Islet precursor cell (in vitro differentiated cells): ENCODE results near the gene VMP1.
"Not testable (repeated sequence)": the region's sequence is repeated elsewhere in the genome, so short reads cannot be mapped to it uniquely, and the experiment has no call there.

Experiments used
- DNase-seq: peaks from one replicate; pipeline ENCODE4 v3.0.0-alpha.2; 2018

The VMP1 gene

DNA sequence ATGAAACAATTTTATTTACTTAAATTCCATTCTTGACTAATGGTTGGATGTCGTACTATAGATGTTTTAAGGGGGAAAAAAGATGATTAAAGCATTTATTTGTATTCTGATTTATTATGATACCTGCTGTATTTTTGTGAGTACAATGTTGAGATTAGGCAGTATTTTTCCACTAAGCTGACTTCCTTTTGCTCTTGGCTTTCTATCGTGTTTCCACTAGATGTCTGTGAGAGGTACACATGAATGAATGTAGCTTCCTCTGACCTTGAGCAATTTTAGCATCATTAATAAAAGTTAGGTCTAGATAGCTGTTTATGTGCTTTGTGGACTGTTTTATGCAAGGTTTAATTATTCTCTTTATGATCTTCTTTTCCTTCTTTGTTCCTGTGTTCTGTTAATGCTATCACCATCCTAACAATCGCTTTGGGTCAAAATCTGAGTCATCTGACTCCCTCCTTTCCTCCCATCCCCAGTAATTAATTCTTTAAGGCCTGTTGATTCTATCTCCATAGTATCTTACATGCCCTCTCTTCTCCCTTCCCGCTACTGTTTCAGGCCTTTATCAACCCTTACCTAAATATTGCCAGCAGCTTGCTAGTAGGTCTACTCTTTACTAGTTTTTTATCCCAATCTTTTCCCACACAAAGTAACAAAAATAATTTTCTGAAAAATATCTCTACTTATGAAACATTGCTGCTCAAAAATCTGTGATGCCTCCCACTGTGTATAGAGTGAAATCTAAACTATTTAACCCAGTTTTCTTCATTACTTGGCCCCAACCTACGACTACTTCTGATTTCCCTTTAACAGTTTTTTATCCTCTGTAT lies 76.0 kb downstream of the VMP1 start:
- DNase-seq, result no peak

DNA sequence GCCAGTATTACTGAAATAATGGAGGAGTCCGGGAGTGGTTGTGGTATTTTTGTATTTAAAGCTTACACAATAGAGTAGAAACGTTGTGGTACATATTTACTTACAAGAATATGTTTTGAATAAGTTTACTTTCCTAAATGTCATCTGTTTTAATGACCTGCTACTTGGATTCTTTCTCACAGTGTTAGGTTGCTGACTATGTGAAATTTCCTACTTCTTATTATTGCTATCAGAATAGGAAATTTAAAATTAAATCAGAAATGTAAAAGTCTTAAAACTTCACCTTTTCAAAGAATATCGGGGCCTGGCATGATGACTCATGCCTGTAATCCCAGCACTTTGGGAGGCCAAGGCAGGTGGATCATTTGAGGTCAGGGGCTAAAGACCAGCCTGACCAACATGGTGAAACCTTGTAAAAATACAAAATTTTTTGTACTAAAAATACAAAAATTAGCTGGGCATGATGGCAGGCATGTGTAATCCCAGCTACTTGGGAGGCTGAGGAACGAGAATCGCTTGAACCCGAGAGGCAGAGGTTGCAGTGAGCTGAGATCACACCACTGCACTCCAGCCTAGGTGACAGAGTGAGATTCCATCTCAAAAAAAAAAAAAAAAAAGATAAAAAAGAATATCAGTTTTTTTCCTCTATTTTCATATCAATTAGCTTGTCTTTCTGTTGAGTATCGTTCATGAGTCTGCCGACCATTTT lies 77.8 kb downstream of the VMP1 start:
- no peak for DNase-seq

DNA sequence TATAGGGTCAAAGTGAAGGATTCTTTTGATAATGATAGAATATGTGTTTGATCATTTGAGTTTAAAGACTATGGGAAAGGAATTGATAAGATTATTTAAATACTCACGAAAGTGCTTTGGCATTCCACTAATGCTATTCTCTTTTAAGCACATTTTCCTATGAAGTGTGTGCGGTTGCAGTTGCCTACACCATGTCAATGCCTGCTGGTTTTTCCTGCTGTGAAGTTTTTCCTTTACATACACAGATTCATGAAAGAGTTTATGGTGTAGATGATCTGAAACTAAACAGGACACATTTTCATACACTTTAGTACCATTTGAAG lies 78.7 kb downstream of the VMP1 start:
- DNase-seq, result no peak

DNA sequence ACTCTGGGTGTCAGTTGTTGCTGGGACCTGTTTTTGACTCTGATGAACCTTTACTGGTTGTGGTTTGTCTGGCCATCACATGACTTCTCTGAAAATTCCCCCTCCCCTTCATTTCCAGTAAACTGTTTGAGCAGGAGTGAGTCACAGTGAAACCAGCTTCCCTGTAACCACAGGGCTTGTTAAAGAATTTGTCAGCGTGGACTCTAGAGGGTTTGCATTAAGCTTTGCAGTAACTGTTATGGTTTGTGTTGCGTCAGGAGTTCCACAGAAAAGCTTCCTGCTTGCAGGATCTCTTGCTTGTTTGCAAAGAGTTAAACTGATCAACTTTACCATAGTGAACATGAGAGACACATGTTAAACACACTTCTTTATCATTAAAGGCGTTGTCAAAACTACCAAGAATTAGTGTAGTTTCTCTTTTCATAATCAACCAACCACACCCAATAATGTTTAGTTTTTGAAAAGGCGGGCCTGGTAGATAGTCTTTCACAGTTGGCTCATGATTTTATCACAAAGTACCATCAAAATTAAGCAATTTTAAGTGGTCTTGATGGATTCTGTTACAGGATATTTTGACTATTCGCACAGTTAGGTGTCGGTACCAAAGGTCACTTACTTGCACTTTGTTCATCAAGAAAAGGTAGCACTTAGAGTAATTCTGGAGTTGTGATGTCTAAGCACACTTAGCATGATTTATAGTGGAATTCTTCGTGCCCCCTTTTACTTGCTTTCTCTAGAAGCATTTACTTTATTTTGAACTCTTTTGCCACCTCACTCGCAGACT lies 79.3 kb downstream of the VMP1 start:
- peak; percentile 98 for DNase-seq

DNA sequence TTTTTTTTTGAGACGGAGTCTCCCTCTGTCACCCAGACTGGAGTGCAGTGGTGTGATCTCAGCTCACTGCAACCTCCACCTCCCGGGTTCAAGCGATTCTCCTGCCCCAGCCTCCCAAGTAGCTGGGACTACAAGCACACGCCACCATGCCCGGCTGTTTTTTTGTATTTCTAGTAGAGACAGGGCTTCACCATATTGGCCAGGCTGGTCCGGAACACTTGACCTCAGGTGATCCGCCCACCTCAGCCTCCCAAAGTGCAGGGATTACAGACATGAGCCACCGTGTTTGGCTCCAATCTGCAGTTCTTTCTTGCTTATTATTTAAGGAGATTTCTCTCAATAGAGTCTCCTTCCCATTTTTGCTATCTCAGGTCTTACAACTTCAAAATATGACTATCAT lies 82.4 kb downstream of the VMP1 start:
- DNase-seq, result not testable (repeated sequence)

GRCh38 chr17:59790418-59790817 lies 83.0 kb downstream of the VMP1 start:
- DNase-seq, result not testable (repeated sequence)

GRCh38 chr17:59790910-59791309 lies 83.5 kb downstream of the VMP1 start:
- DNase-seq, result no peak

GRCh38 chr17:59791603-59792457 lies 84.4 kb downstream of the VMP1 start:
- no peak for DNase-seq

- not testable (repeated sequence) for DNase-seq
Measured at GRCh38 chr17:59792458-59792823, 85.0 kb downstream of the VMP1 start.

DNA sequence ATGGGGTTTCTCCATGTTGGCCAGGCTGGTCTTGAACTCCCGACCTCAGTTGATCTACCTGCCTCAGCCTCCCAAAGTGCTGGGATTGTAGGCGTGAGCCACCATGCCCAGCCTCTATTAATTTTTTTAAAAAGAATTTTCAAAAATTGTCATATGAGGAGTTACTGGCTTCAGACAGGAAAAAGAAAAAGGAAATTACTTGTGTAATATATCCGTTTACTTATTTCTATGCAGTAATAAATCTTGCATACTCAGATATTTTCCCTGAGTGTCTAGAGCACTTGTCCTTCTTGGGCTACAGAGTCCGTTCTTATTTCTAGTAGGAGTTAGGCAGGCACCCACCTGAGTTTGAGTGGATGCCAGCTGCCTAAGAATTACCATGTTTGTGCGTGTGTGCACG lies 85.8 kb downstream of the VMP1 start:
- no peak for DNase-seq

- DNase-seq, result no peak
Measured at GRCh38 chr17:59796138-59796537, 88.7 kb downstream of the VMP1 start.

DNA sequence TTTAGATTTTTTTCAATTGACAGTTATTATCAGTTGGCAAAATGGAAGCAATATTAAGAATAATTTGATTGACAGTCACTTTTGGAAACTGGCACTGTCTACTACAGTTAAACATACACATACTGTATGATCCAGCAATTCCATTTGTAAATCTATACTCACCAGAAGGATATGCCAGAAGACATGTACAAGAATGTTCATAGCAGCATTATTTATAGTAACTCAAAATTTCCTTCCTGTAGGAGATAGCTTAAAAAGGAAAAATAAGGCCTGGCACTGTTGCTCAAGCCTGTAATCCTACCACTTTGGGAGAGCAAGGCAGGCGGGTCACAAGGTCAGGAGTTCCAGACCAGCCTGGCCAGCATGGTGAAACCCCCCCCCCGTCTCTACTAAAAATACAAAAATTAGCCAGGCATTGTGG lies 89.3 kb downstream of the VMP1 start:
- DNase-seq, result no peak

DNA sequence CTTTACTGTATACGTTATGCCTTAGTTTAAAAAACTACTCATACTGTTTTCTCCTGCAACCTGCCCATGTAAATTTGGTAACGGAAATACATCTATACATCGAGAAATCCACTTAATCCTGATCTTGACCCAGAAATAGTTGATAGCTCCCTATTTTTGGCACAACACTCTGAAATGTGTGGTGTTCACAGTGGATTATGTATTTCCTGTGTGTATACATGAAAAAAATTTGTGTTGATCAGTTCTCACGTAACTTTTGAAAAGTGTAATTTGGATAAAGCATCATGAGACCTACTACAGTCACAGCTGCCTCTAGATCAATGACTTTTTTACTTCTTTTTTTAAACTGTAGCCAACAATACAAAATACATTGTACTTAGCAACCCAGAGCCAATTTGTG lies 90.7 kb downstream of the VMP1 start:
- no peak for DNase-seq

DNA sequence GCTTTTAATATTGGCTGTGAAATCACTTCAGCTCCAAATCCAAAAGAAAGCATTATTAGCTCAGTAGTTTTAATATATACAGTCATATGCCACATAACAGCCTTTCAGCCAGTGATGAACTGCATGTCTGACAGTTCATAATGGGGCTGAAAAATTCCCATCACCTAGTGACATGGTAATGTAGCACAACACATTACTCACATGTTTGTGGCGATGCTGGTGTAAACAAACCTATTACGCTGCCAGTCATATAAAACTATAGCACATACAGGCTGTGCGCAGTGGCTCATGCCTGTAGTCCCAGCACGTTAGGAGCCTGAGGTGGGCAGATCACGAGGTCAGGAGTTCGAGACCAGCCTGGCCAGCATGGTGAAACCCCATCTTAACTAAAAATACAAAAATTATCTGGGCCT lies 93.1 kb downstream of the VMP1 start:
- no peak for DNase-seq

DNA sequence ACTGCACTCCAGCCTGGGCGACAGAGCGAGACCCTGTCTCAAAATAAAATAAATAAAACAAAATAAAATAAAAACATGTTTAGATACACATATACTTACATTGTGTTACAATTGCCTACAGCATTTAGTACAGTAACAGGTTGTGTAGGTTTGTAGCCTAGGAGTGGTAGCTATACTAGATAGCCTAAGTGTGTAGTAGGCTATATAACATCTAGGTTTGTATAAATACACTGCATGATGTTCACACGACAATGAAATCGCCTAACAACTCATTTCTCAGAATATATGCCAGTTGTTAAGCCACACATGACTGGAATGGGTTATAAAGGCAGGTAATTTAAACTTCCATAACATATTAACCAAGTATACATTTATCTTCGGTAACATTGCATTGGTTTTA lies 94.7 kb downstream of the VMP1 start:
- no peak for DNase-seq

- no peak for DNase-seq
Measured at GRCh38 chr17:59804901-59805465, 97.5 kb downstream of the VMP1 start.

GRCh38 chr17:59806322-59806721 lies 98.9 kb downstream of the VMP1 start:
- DNase-seq, result not testable (repeated sequence)

GRCh38 chr17:59807892-59808509 lies 100.5 kb downstream of the VMP1 start:
- no peak for DNase-seq

- DNase-seq, result no peak
Measured at GRCh38 chr17:59810894-59811153, 103.4 kb downstream of the VMP1 start.

DNA sequence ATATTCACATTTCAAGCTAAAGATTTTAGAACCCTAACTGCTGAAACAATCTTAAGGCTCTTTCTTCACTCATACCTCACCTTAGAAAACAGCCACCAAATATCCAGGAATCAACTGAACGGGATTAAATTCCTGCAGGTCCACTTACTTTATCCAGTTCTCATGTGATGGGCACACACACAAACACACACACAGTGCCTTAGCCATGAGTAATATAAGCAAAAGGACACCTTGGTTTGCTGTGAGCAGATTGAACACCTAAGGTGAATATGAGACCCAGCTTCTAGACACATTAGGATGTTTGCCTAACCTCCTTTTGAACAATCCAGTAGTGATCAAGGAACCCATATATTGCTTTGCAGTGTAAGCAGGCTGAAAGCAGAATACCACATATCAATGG lies 103.8 kb downstream of the VMP1 start:
- no peak for DNase-seq

GRCh38 chr17:59812139-59812538 lies 104.7 kb downstream of the VMP1 start:
- no peak for DNase-seq

GRCh38 chr17:59814276-59814675 lies 106.8 kb downstream of the VMP1 start:
- DNase-seq, result no peak
